Muscle layer of duodenum (tissue), 2 donors: Measurements from ENCODE around the gene CDC6.
A peak's percentile ranks its signal among the peaks of the same experiment; 100 is the strongest.

Experiments
- H3K27ac ChIP-seq: one replicate; pipeline ENCODE4 v1.7.0; 2013; ENCODE audit warnings: mild to moderate bottlenecking, low read length
- H3K27me3 ChIP-seq: one replicate; pipeline ENCODE4 v1.7.0; 2013; ENCODE audit warnings: low read depth, mild to moderate bottlenecking, control low read depth, low read length
- H3K36me3 ChIP-seq, 2 donors: one replicate each; pipeline ENCODE4 v1.7.0; 2013; ENCODE audit warnings: low read length in 2 of 2, control low read depth in 1 of 2, mild to moderate bottlenecking in 1 of 2; ENCODE audit not compliant: insufficient read depth in 2 of 2, control insufficient read depth in 1 of 2
- H3K4me1 ChIP-seq, 2 donors: one replicate each; pipeline ENCODE4 v1.7.0; 2013; ENCODE audit warnings: low read length in 2 of 2, mild to moderate bottlenecking in 2 of 2, control low read depth in 1 of 2, moderate library complexity in 1 of 2; ENCODE audit not compliant: insufficient read depth in 2 of 2, control insufficient read depth in 1 of 2
- H3K4me3 ChIP-seq, 2 donors: one replicate each; pipeline ENCODE4 v1.7.0; 2013; ENCODE audit warnings: low read length in 2 of 2, low read depth in 1 of 2, mild to moderate bottlenecking in 1 of 2
- H3K9me3 ChIP-seq, 2 donors: one replicate each; pipeline ENCODE4 v1.7.0; 2013; ENCODE audit warnings: low read length in 2 of 2, control low read depth in 1 of 2, mild to moderate bottlenecking in 1 of 2; ENCODE audit not compliant: control insufficient read depth in 1 of 2
- donor health status: healthy.

Gene CDC6

DNA sequence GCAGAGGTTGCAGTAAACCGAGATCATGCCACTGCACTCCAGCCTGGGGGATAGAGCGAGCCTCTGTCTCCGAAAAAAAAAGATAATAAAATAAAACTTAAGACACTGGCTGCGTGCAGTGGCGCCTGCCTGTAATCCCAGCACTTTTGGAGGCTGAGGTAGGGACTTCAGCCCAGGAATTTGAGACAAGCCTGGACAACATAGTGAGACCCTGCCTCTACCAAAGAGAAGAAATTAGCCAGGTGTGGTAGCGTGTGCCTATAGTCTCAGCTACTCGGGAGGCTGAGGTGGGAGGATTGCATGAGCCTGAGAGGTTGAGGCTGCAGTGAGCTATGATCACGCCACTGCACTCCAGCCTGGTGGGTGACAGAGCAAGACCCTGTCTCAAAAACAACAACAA lies 47.9 kb downstream of the CDC6 start:
- no peaks in the 10 kb centered on the region for H3K9me3 ChIP-seq
- H3K27me3 ChIP-seq = no peaks in the 10 kb centered on the region
- no peak overlapping the region for H3K4me3 ChIP-seq
- no peak overlapping the region for H3K27ac ChIP-seq
- peaks cover 30 to 74% of the 10 kb centered on the region in 2 donors for H3K4me1 ChIP-seq
- peaks cover 0 to 6% of the 10 kb centered on the region in 2 donors for H3K36me3 ChIP-seq

DNA sequence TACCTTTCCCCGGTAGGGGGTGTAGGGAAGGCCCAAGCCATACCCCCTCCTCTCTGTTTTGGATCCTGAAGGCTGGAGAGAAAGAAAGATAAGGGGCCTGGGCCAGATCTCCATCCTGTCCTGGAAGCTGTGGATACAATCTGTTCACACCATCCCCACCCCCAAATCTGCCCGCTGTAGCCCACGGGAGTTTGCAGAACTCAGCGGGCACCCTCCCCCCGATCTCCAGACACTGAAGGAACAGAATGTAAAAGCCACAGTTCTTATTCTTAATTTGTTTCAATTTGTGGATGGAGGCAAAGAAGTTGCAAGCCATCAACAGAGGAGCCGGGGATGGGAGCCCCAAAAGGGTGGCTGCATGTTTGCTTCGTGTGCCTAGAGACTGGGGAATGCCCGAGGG lies 49.7 kb downstream of the CDC6 start:
- Histone ChIP-seq H3K9me3 (no peaks in the 10 kb centered on the region), H3K4me3 (no peak overlapping the region), H3K36me3 (no peaks in the 10 kb centered on the region), H3K27me3 (no peaks in the 10 kb centered on the region), H3K27ac (no peak overlapping the region), H3K4me1 (peaks cover 18 to 62% of the 10 kb centered on the region in 2 donors)

DNA sequence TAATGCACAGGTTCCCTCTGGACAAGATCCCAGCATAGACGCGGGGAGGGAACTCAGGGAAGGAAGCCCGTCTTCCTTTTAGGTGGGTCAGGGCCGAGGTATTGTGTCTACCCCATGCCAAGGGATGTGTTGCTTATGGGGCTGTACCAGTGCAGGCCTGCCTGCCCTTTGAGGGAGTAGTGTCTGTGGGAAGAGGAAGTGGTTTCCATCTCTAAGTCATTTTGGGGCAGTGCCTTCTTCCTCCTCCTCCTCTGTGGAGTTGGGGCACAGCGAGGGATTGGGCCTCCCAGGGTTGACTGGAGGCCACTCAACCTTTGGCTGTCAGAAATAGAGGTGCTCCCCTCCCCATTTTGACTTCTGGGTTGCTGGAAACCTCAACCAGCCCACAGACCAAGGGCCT lies 50.4 kb downstream of the CDC6 start:
- Histone ChIP-seq H3K36me3 (no peaks in the 10 kb centered on the region), H3K27ac (no peak overlapping the region), H3K4me3 (no peak overlapping the region), H3K4me1 (peaks cover 14 to 56% of the 10 kb centered on the region in 2 donors), H3K9me3 (no peaks in the 10 kb centered on the region), H3K27me3 (no peaks in the 10 kb centered on the region)

DNA sequence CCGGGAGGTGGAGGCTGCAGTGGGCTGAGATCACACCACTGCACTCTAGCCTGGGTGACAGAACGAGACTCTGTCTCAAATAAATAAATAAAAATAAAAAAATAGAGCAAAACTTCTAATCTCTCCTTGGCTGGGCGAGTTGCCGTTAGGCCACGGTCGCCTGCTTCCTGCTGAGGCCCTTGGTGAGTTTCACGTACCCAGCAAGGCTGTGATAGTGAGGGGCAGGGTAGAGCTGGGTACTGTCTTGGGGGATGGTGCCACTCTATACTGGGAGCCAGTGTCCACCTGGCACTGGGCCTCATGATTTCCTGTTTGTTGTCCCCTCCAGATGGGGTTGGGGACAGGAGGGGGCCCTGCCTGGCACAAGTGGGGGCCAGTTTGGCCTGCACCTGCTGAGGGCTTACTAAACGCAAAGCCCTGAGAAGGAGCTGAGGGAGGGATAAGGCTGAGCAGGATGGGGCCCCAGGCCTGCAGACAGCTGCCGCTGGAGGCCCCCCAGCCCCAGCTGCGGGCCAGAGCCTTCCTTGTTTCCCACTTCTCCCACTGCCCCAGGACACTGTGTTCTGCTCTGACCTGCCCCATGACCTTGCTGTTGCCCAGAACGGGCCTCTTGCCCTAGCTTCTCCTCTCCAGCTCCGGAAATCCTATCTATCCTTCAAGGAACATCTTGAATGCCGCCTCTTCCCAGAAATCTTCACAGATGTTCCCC lies 51.4 kb downstream of the CDC6 start:
- Histone ChIP-seq H3K27ac (no peak overlapping the region), H3K4me1 (peaks cover 14 to 54% of the 10 kb centered on the region in 2 donors), H3K4me3 (no peak overlapping the region)

DNA sequence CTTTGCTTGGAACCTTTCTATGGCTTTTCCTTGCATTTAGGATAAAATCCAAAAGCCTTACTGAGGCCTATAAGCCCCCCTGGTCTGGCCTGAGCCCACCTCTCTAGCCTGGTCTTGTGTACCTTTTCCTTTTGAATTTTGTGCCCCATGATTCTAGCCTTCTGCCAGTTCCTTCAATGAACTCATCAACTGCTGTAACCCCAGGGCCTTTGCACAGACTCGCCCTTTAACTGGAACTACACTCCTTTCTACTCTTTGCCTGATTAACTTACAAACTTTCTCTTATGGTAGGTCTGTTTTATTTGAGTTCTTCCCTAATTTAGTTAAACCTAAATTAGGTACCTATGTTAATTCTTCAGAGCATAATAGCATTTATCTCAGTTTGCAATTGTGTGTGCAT lies 52.6 kb downstream of the CDC6 start:
- peak overlapping the region; percentile 88 for H3K27ac ChIP-seq

More for the DNA sequence above, 51.4 kb downstream of the CDC6 start:
- Histone ChIP-seq H3K9me3 (no peaks in the 10 kb centered on the region), H3K36me3 (no peaks in the 10 kb centered on the region), H3K27me3 (no peaks in the 10 kb centered on the region)

DNA sequence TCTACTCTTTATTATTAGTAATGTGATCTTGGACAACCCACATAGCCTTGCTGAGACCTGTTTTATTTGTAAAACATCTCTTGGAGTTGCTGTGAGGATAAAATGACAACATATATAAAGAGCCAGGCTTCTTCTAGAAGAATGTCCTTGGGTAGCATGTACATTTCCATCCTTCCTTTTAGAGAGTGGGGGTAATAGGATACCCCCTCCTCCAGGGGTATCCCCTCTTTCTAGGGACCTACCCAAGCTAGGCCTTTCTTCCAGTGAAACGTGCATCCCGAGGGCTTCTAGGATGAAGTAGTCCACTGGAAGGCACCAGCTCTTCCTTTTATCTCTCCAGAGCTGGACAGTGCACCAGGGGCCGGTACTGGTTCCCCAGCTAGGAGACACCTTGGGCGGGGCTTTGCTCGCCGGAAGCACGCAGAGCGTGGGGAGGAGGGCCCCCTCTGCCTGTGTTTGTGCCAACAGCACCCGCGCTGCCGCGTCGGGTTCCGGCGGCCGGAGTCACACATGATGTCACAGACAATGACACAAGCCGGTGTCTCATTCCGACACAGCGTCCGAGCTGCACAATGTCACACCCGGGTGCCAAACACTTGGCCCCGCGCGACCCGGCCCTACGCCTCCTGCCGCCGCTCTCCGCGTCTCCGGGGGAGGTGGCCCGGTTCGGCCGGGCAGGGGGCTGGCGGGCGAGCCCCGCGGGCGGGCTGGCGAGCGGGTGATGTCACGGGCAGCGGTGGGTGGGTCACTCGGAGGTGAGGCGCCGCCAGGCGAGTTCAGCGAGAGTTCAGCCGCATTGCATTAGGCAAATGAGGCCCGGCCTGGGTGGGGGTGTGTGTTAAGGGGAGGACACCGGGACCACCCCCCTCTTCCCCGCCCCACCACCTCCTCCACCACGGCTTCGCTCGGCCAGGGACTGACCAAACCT lies 53.5 kb downstream of the CDC6 start:
- no peaks in the 10 kb centered on the region for H3K27me3 ChIP-seq
- H3K9me3 ChIP-seq = no peaks in the 10 kb centered on the region
- H3K27ac ChIP-seq = peak overlapping the region; percentile 88
- no peaks in the 10 kb centered on the region for H3K36me3 ChIP-seq
- peak overlapping the region; percentile 75 to 84 for H3K4me3 ChIP-seq
- peaks cover 17 to 50% of the 10 kb centered on the region in 2 donors for H3K4me1 ChIP-seq

More for the DNA sequence above, 52.6 kb downstream of the CDC6 start:
- Histone ChIP-seq H3K4me1 (peaks cover 12 to 50% of the 10 kb centered on the region in 2 donors), H3K9me3 (no peaks in the 10 kb centered on the region), H3K27me3 (no peaks in the 10 kb centered on the region), H3K36me3 (no peaks in the 10 kb centered on the region), H3K4me3 (peak overlapping the region in 1 of 2 donors; percentile 84)

DNA sequence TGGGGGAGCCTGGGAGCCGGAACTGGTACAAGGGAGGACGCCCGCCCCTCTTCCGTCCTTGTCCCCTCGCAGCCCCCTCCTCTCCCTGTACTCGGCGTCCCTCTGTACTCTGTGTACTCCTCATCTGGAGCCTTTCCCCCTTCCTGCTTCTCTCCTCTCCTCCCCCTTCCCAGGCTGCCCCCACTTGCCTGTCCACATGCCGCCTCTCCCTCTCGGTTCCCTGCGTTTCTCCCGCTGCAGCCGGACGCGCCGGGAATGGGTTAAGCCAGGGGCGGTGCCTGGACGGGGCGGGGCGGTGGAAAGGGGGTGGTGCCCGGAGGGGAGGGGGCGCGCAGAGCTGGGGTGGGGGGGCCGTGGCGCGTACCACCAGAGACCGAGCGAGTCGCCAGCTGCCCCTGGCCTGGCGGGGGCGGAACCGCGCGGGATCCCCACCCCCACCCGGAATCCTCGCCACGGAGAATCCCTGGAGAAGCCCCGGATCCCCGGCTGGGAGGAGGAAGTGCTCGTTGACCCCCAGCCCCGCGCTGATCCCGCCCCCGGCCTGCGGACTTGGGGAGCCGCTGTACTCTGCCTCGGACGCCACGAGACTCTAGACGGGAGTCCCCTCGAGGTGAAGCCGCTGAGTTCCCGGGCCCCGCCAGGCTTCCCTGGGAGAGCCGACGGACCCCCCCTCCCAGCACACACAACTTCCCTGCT lies 54.3 kb downstream of the CDC6 start:
- Histone ChIP-seq H3K4me1 (peaks cover 22 to 58% of the 10 kb centered on the region in 2 donors), H3K9me3 (no peaks in the 10 kb centered on the region), H3K4me3 (peak overlapping the region; percentile 84 to 96), H3K27ac (peak overlapping the region; percentile 92), H3K36me3 (no peaks in the 10 kb centered on the region), H3K27me3 (no peaks in the 10 kb centered on the region)

DNA sequence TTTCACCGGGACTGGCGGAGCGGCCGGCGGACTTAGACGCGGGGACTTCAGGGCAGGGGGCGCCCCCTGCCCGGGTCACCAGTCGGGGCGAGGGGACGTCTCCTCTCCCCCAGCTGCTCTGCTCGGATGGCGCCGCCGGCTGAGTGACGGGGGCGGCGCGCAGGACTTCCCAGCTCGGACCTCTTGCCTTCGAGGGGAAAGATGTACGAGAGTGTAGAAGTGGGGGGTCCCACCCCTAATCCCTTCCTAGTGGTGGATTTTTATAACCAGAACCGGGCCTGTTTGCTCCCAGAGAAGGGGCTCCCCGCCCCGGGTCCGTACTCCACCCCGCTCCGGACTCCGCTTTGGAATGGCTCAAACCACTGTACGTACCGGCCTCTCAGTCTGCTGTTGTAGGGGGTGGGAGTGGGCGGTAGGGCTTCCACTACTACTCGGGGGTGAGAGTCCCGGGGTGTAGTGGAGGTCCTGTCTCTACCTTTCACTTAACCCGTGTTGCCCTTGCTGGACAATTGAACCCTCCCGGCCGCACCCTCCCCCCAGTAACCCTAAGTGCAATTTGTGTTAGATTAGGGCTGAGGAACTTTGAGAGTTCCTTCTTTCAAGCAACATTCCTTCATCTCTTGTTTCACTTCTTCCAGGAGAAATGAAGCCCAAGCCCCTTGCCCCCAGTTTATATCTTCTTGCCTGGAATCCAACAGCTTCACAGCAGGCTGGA lies 55.0 kb downstream of the CDC6 start:
- H3K4me1 ChIP-seq = peaks cover 28 to 62% of the 10 kb centered on the region in 2 donors
- peak overlapping the region; percentile 92 for H3K27ac ChIP-seq
- H3K36me3 ChIP-seq = no peaks in the 10 kb centered on the region
- peak overlapping the region; percentile 84 to 96 for H3K4me3 ChIP-seq
- no peaks in the 10 kb centered on the region for H3K27me3 ChIP-seq
- no peaks in the 10 kb centered on the region for H3K9me3 ChIP-seq

DNA sequence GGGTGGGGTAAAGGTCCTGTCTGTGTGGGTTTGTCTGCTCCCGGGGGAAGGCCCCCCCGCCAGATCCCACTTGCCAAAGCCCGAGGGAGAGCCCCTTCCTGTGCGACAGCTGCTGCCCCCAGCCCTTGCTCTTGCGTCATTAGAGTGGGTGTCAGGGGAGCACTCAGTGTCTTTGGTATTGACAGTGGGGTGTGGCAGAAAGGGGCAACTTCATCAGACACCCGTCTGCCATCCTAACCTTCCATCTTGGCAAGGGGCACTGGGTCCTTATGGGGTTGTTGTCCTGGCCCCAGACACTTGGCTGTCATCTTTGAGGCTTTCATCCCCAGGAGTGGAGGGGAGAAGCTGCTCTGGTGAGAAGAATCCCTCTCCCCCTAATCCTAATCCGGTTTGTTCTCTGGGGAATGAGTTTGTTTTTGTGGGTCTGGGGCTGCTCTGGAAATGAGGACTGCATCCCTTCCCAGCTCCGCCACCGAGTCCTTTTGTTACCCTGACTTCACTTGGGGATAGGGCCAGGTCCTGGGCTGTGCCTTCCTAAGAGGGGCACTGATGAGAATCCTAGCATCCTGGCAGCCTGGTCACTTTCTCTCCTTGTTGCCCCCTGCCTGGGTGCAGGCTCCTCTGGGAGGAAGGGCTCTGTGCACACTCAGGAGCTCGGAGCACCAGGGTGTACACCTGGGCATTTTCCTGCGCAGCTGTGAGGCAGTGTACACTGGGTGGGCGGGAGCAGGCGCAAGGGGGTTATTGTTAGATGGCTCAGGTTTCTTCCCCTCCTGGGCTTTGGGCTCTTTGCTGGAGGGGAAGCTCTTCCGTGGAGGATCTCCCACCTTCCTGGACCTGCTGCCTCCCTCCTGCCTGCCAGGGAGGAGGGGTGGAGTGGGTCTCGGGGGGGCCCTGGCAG lies 55.8 kb downstream of the CDC6 start:
- Histone ChIP-seq H3K27ac (peak overlapping the region; percentile 92), H3K9me3 (no peaks in the 10 kb centered on the region), H3K4me3 (peak overlapping the region; percentile 84 to 96), H3K27me3 (no peaks in the 10 kb centered on the region), H3K36me3 (peaks cover 0 to 3% of the 10 kb centered on the region in 2 donors), H3K4me1 (peaks cover 34 to 67% of the 10 kb centered on the region in 2 donors)
